Mucosa of rectum (tissue), 2 donors: ENCODE measurements around the gene ALX3.

Experiments
- H3K27ac ChIP-seq, 2 donors: one replicate each; pipeline ENCODE4 v1.7.0; 2013; ENCODE audit warnings: inconsistent platforms in 2 of 2, low read depth in 2 of 2, low read length in 2 of 2
- H3K27me3 ChIP-seq, 2 donors: one replicate each; pipeline ENCODE4 v1.7.0; 2013; ENCODE audit warnings: low read length in 2 of 2; ENCODE audit not compliant: control insufficient read depth in 2 of 2, insufficient read depth in 2 of 2
- H3K36me3 ChIP-seq, 2 donors: one replicate each; pipeline ENCODE4 v1.7.0; 2013; ENCODE audit warnings: low read length in 2 of 2; ENCODE audit not compliant: control insufficient read depth in 2 of 2, insufficient read depth in 2 of 2
- H3K4me1 ChIP-seq, 2 donors: one replicate each; pipeline ENCODE4 v1.7.0; 2013; ENCODE audit warnings: low read length in 2 of 2, mild to moderate bottlenecking in 1 of 2; ENCODE audit not compliant: control insufficient read depth in 2 of 2, insufficient read depth in 2 of 2
- H3K4me3 ChIP-seq, 2 donors: one replicate each; pipeline ENCODE4 v1.7.0; 2013; ENCODE audit warnings: low read length in 2 of 2
- H3K9ac ChIP-seq, 2 donors: one replicate each; pipeline ENCODE4 v1.7.0; 2013; ENCODE audit warnings: low read length in 2 of 2, low read depth in 1 of 2, mild to moderate bottlenecking in 1 of 2
- H3K9me3 ChIP-seq, 2 donors: one replicate each; pipeline ENCODE4 v1.7.0; 2013; ENCODE audit warnings: low read length in 2 of 2; ENCODE audit not compliant: control insufficient read depth in 2 of 2
- donor health status: healthy.
- donor health status: Normal muscosa, but diverticular disease.

Gene ALX3

DNA sequence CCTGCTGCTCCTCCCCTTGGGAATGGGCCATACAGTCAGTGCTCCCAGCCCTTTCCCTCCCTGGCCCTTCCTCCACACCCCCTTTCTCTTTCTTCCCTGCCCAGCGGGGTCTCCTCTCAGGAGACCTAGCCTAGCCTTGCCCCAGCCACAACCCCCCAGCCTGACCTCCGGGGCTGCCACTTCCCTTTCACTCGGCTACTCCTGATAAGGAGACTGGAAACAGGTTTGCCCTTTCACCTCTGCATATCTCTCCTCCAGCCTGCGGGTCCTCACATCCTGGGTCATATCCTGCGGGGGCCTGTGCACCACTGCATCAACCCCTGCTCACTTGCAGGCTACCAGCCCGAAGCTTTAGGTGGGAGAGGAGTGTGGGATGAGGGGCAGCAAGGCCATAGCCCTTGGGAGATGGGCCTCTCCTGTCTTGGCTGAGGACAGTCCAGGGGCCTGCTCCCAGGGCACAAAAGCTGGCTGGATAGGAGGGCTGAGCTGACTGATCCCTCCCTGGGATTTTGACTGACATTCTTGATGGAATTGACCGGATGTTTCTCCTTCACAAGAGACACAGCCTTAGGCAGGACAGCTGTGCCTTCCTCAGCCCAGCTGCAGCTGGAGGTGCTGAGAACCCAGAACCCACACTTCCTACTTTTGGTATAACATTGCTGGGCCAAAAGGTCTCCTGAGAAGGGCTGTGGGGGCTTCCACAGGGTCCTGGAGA is 19.2 kb upstream of the ALX3 start:
- Histone ChIP-seq H3K4me1 (peaks cover 0 to 1% of the 10 kb centered on the region in 2 donors), H3K27ac (no peak overlapping the region), H3K4me3 (no peak overlapping the region), H3K9me3 (no peaks in the 10 kb centered on the region), H3K36me3 (no peaks in the 10 kb centered on the region), H3K9ac (no peak overlapping the region), H3K27me3 (peaks cover 5 to 20% of the 10 kb centered on the region in 2 donors)

DNA sequence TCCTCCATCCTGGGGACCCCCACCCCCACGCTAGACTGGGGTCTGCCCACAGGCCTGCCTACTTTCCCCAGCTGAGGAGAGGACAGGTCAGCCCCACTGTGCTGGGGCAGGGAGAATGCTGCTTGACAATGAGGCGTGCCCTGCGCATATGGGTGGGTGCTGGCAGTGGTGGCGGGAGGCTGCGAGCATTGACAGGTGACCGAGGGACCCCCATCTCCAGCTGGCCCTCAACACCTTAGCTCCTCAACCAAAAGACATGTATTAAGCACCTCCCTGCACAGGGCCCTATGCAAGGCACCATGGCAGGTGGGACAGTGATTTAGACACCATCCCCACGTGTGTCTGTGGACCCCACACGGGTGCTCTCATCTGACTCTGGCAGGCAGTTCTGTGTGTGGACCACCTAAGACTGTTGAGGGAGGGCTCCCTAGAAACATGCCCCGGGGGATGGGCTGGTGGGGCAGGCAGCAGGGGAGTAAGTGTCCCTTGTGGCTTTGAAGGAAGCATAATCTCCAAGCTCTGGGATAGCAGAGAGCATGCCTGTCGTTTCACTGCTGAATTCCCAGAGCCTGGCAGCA is 18.4 kb upstream of the ALX3 start:
- Histone ChIP-seq H3K4me1 (peaks cover 2 to 6% of the 10 kb centered on the region in 2 donors), H3K4me3 (no peak overlapping the region), H3K27ac (no peak overlapping the region), H3K36me3 (no peaks in the 10 kb centered on the region), H3K9ac (no peak overlapping the region), H3K27me3 (peaks cover 6 to 20% of the 10 kb centered on the region in 2 donors), H3K9me3 (no peaks in the 10 kb centered on the region)

DNA sequence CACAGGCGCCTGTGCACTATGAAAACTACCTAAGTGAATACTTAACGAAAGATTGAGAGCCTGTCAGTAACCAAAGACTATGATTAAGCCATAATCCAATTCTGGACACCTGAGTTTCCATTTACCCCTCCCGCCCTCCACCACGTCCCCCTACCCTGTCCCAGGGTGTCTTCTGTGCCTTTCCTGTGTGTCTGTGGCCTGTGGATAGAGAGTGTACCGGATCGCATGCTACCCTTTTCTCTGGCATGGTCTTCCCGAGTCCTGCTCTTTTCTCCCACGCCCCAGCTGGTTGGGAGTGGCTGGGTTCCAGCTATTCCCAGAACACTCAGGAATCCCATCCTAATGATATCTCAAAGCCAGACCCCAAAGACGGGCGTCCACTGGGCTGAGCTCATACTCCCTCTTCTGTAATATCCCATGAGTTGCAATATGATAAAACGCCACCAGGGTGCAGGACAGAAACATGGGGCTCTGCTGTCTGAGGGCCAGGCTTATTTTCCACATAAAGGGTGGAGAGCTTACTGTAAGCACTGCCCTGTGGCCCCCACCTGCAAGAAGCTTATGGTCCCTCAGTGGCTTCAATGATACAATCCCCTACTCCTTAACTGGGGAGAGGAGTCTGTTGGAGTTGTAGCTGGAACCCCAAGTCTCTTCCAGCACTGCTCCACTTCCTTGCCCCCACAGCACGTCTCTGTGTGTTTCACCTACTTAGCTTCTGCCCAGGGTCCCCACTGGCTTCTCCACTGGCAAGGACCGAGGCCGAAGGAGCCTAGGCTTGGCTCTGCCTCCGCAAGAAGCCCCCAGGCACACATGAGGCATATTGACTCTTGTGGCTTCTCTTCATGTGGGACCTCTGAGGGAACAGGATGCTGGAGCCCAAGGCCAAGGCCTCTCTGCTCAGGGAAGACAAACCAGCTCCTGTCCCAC is 17.6 kb upstream of the ALX3 start:
- no peaks in the 10 kb centered on the region for H3K36me3 ChIP-seq
- H3K9ac ChIP-seq: no peak overlapping the region
- H3K4me1 ChIP-seq: peaks cover 8 to 9% of the 10 kb centered on the region in 2 donors
- H3K9me3 ChIP-seq: no peaks in the 10 kb centered on the region
- H3K4me3 ChIP-seq: no peak overlapping the region
- peaks cover 12 to 27% of the 10 kb centered on the region in 2 donors for H3K27me3 ChIP-seq
- no peak overlapping the region for H3K27ac ChIP-seq

DNA sequence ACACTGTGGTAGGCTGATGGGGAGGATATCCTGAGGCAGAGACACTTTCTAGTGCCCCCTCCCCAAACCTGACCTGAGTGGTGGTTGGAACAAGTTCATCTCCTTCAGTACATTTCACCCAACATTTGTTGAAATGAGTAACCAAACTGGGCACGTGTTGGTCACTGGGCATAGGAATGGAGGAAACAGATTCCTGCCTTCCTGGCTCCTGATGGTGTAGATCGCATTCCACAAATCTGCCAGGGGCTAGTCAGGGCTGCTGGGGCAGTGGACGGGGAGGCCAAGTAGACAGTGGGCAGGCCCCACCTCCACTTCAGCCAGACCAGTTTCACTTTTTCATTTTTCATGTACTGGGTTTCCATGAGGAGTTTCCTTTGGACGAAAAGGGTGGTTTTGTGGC is 16.5 kb upstream of the ALX3 start:
- no peaks in the 10 kb centered on the region for H3K9me3 ChIP-seq
- H3K4me3 ChIP-seq: no peak overlapping the region
- H3K9ac ChIP-seq: no peak overlapping the region
- peaks cover 9% of the 10 kb centered on the region in 2 donors for H3K4me1 ChIP-seq
- no peaks in the 10 kb centered on the region for H3K36me3 ChIP-seq
- peaks cover 21 to 38% of the 10 kb centered on the region in 2 donors for H3K27me3 ChIP-seq
- no peak overlapping the region for H3K27ac ChIP-seq

DNA sequence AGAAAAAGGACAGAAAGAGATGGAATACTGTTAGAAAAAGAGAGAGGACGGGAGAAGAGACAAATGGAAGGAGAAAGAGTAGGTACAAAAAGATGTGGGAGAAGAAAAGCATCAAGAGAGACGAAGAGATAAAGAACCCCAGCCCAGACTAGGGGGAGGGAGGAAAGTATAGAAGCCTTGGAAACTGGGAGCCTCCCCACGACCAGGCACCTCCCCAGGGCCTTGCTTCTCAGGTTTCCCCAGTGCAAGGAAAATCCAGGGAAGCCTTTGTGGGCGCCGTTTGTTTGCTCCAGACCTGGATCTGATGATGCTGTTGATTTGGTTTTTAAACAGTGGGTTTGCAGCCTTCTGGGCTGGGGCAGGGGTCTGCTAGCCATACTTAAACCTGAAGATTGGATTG is 15.2 kb upstream of the ALX3 start:
- no peaks in the 10 kb centered on the region for H3K9me3 ChIP-seq
- no peaks in the 10 kb centered on the region for H3K36me3 ChIP-seq
- H3K9ac ChIP-seq: no peak overlapping the region
- no peak overlapping the region for H3K4me3 ChIP-seq
- peaks cover 9% of the 10 kb centered on the region in 2 donors for H3K4me1 ChIP-seq
- H3K27ac ChIP-seq: no peak overlapping the region
- H3K27me3 ChIP-seq: peaks cover 21 to 39% of the 10 kb centered on the region in 2 donors

DNA sequence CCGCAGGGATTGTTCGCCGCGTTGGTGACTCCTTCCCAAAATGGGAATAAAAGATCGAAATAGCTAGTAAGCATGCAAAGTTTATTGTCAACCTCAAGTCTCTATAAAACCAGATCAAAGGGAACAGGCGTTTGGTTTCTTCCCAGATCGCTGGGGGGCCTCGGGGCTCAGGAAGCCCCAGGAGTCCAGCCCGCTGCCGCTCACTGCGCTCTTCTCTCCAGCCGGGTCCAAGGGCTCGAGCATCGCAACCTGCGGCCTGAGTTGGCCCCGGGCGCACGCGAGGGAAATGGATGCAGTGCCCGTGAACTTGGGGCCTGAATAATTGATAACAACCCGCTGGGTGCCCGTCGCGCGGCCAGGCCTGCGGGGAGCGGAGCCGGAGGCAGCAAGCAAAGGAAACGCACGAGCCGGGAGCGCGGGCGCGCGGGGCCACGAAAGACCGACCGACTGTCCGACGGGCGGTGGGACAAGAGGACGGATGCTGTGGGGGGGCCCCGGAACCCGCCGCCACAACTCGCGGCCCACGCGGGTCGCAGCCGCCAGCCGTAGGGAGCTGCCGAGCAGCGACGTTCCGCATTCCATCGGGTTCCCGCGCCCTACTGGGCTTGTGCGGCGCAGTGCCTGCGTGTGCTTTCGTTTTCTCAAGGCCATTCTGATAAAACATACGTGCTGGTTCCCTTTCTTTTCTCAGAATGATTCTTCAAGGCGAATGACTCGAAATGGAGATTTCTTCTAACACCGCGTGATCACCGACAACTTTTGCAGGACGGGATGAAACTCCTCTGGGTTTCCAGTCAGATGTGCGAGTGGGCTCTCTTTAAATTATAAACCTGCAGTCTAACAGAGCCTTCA is 14.0 kb upstream of the ALX3 start:
- H3K4me3 ChIP-seq: peak overlapping the region; percentile 66 to 72
- no peaks in the 10 kb centered on the region for H3K36me3 ChIP-seq
- no peaks in the 10 kb centered on the region for H3K9me3 ChIP-seq
- H3K4me1 ChIP-seq: peaks cover 9% of the 10 kb centered on the region in 2 donors
- peak overlapping the region; percentile 49 to 58 for H3K27ac ChIP-seq
- H3K9ac ChIP-seq: peak overlapping the region in 1 of 2 donors; percentile 68
- peaks cover 21 to 39% of the 10 kb centered on the region in 2 donors for H3K27me3 ChIP-seq

DNA sequence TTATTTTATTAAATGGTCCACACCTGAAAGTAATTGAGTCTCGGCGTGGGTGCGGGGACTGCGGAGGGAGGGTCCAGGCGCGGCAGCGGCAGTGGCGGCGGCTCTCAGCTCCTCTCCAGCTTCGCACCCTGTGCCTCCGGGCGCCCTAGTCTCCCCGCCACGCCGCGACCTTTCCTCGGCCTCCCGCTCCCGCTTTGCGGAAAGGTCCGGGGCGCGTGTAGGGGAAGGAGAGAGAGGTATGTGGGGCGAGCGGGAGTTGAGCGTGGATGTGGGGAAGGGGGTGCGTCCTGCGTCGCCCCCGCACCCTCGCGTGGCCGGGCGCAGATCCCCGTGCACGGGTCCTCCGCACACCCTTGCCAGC is 13.4 kb upstream of the ALX3 start:
- H3K4me1 ChIP-seq: peaks cover 9% of the 10 kb centered on the region in 2 donors
- H3K9ac ChIP-seq: peak overlapping the region in 1 of 2 donors; percentile 68
- no peak overlapping the region for H3K27ac ChIP-seq
- no peaks in the 10 kb centered on the region for H3K36me3 ChIP-seq
- H3K4me3 ChIP-seq: peak overlapping the region; percentile 66 to 72
- H3K9me3 ChIP-seq: no peaks in the 10 kb centered on the region
- H3K27me3 ChIP-seq: peaks cover 21 to 39% of the 10 kb centered on the region in 2 donors

DNA sequence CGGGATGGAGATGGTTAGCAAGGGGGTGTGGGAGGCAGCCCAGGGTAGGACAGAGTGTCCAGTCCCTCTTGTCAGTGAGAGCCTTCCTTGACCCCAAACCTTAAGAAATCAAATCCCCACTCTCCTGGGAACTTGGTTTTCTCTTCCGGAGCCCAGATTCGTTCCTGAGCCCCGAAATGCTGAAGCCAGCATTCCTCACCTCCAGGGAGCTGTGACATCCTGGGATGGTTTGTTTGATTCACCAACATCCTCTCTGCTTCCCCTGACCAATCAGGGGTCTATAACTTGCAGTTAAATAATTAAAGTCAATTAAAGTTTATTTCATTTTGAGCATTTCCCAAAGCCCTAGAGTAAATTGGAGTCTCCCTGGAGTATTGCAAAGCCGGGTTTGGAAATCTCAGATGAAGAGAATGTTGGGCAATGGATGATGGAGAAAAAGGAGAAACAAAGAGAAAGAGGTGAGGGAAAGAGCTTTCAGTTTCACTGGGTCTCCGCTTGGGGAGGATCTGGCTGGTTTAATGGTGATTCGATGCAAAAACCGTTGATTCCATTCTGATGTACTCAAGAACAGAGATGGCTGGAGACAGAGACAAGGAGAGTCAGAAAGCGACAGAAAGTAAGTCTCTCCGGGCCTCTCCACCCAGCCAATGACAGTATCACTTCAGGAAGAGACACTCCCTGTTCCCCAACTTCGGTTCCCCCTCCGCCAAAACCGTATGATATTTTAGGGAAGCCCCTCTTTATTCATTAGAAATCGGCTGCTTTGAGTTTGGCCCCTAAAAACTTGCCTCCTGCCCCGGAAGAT is 12.8 kb upstream of the ALX3 start:
- H3K36me3 ChIP-seq: no peaks in the 10 kb centered on the region
- peaks cover 9% of the 10 kb centered on the region in 2 donors for H3K4me1 ChIP-seq
- peak overlapping the region in 1 of 2 donors; percentile 68 for H3K9ac ChIP-seq
- peaks cover 21 to 39% of the 10 kb centered on the region in 2 donors for H3K27me3 ChIP-seq
- no peaks in the 10 kb centered on the region for H3K9me3 ChIP-seq
- H3K27ac ChIP-seq: no peak overlapping the region
- H3K4me3 ChIP-seq: peak overlapping the region; percentile 66 to 72

DNA sequence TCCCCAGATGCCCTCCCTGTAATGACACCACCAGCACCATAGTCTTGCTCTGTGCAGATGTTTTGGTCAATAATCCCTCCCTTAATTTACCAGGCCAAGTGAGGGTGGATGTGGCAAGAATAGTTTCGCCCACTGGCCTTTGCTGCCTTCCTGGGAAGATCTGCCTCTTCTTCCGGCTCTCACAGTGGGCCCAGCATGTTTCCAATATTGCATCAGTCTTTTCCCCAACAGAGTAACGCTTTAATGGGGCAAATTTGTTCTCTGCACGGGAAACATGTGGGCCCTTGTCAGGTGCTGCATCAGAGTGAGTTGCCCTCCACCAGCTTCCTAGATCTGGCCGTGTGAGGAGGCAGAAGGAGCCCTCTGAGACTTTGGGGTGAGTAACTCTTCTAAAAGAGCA is 12.0 kb upstream of the ALX3 start:
- Histone ChIP-seq H3K4me3 (no peak overlapping the region), H3K27ac (no peak overlapping the region), H3K4me1 (peaks cover 9% of the 10 kb centered on the region in 2 donors), H3K9me3 (no peaks in the 10 kb centered on the region), H3K36me3 (no peaks in the 10 kb centered on the region), H3K27me3 (peaks cover 21 to 34% of the 10 kb centered on the region in 2 donors), H3K9ac (no peak overlapping the region)
